HepG2 (cell line): Measurements from ENCODE around the gene BLVRA. TPM values are rescaled to one million over a fixed set of nuclear protein-coding genes. Genes with fewer than 3 reads are reported as not detected.

Experiments used
- CENPX ChIP-seq: sonication (generic); formaldehyde crosslinking; IDR thresholded peaks from 2 replicates; pipeline ENCODE4 v1.9.0; 2021; ENCODE audit warnings: mild to moderate bottlenecking, missing genetic modification reagents, moderate library complexity
- CHD2 ChIP-seq: IDR thresholded peaks from 2 replicates; pipeline ENCODE4 v1.6.1; 2011; ENCODE audit warnings: low read depth, low read length, improper control_type of control experiment
- E2F1 ChIP-seq: sonication (generic); formaldehyde crosslinking; IDR thresholded peaks from 2 replicates; pipeline ENCODE4 v1.5.0; 2020; ENCODE audit warnings: missing genetic modification reagents
- ETV5 ChIP-seq: IDR thresholded peaks from 2 replicates; pipeline ENCODE4 v1.6.1; 2018; ENCODE audit warnings: missing biosample characterization, missing genetic modification reagents, inconsistent platforms, borderline replicate concordance
- FOSL2 ChIP-seq: sonication (generic); formaldehyde crosslinking; IDR thresholded peaks from 2 replicates; pipeline ENCODE4 v1.4.0; 2020; ENCODE audit warnings: missing genetic modification reagents
- FOXC1 ChIP-seq: sonication (generic); formaldehyde crosslinking; IDR thresholded peaks from 2 replicates; pipeline ENCODE4 v1.8.0; 2022; ENCODE audit warnings: mild to moderate bottlenecking, missing genetic modification reagents, borderline replicate concordance
- HIVEP1 ChIP-seq: sonication (generic); formaldehyde crosslinking; IDR thresholded peaks from 2 replicates; pipeline ENCODE4 v1.4.0; 2020; ENCODE audit warnings: mild to moderate bottlenecking, missing genetic modification reagents
- HNF4G ChIP-seq, 2 experiments: sonication (generic) in 1 of 2; formaldehyde crosslinking in 1 of 2; IDR thresholded peaks; 2 replicates each; pipeline versions ENCODE4 v1.4.0 to v1.6.1; 2011 to 2020; ENCODE audit warnings: borderline replicate concordance in 2 of 2, low read depth in 2 of 2, mild to moderate bottlenecking in 2 of 2, low read length in 1 of 2, missing genetic modification reagents in 1 of 2, moderate library complexity in 1 of 2
- LBX2 ChIP-seq: sonication (generic); formaldehyde crosslinking; IDR thresholded peaks from 2 replicates; pipeline ENCODE4 v1.5.0; 2020; ENCODE audit warnings: missing genetic modification reagents, mild to moderate bottlenecking, borderline replicate concordance
- RAD51 ChIP-seq: fragments of 450-650 bp; IDR thresholded peaks from 2 replicates; pipeline ENCODE4 v1.6.1; 2016; ENCODE audit warnings: borderline replicate concordance
- ZNF207 ChIP-seq: fragments of 450-650 bp; IDR thresholded peaks from 2 replicates; pipeline ENCODE4 v1.6.1; 2016; ENCODE audit warnings: antibody characterized with exemption, borderline replicate concordance
- ZNF276 ChIP-seq: sonication (generic); formaldehyde crosslinking; IDR thresholded peaks from 2 replicates; pipeline ENCODE4 v1.4.0; 2020; ENCODE audit warnings: mild to moderate bottlenecking, low read depth, missing genetic modification reagents
- ZNF292 ChIP-seq: sonication (generic); formaldehyde crosslinking; IDR thresholded peaks from 2 replicates; pipeline ENCODE4 v1.8.1; 2022; ENCODE audit warnings: mild to moderate bottlenecking, low read depth, missing genetic modification reagents, borderline replicate concordance
- ZNF367 ChIP-seq: sonication (generic); formaldehyde crosslinking; IDR thresholded peaks from 2 replicates; pipeline ENCODE4 v1.4.0; 2020; ENCODE audit warnings: missing genetic modification reagents, borderline replicate concordance
- ZNF749 ChIP-seq: sonication (generic); formaldehyde crosslinking; IDR thresholded peaks from 2 replicates; pipeline ENCODE4 v1.8.0; 2022; ENCODE audit warnings: mild to moderate bottlenecking, missing genetic modification reagents, moderate library complexity, borderline replicate concordance
- ZSCAN21 ChIP-seq: sonication (generic); formaldehyde crosslinking; IDR thresholded peaks from 2 replicates; pipeline ENCODE4 v1.8.0; 2022; ENCODE audit warnings: mild to moderate bottlenecking, missing genetic modification reagents, moderate library complexity, borderline replicate concordance
- polyA plus RNA-seq, 8 experiments: library from polyadenylated mRNA; depleted of rRNA in 3 of 8; stranded (reverse) in 7 of 8; unstranded in 1 of 8; fragments of >200 nt; fragmentation: Illumina TruSeq in 4 of 8; extraction: Trizol in 4 of 8; gene quantifications; 2 replicates each; pipeline versions ENCODE4 v1.2.1 to v1.2.3, GENCODE V29; 2011 to 2016; ENCODE audit warnings: low read depth in 4 of 8, missing spikeins in 1 of 8, mixed read lengths in 1 of 8; ENCODE audit not compliant: insufficient read depth in 1 of 8
- total RNA-seq, 5 experiments: library from RNA; depleted of rRNA; stranded (reverse); fragments of >200 nt; fragmentation: Illumina TruSeq; extraction: Trizol; gene quantifications; 2 replicates each; pipeline ENCODE4 v1.2.3, GENCODE V29; 2016; ENCODE audit warnings: low read depth in 1 of 5
- TF ChIP-seq, protein P1 (sequence below): sonication (generic); formaldehyde crosslinking; IDR thresholded peaks from 2 replicates; pipeline ENCODE4 v1.5.1; 2020; ENCODE audit warnings: mild to moderate bottlenecking, missing genetic modification reagents, borderline replicate concordance

The BLVRA gene
- total and polyA plus RNA-seq, 2 of the 13 experiments (the other 11 are each of a cell fraction or from before 2014, with no cell fraction given) = 39.2 to 64.2 TPM

- TF ChIP-seq, protein P1, sequence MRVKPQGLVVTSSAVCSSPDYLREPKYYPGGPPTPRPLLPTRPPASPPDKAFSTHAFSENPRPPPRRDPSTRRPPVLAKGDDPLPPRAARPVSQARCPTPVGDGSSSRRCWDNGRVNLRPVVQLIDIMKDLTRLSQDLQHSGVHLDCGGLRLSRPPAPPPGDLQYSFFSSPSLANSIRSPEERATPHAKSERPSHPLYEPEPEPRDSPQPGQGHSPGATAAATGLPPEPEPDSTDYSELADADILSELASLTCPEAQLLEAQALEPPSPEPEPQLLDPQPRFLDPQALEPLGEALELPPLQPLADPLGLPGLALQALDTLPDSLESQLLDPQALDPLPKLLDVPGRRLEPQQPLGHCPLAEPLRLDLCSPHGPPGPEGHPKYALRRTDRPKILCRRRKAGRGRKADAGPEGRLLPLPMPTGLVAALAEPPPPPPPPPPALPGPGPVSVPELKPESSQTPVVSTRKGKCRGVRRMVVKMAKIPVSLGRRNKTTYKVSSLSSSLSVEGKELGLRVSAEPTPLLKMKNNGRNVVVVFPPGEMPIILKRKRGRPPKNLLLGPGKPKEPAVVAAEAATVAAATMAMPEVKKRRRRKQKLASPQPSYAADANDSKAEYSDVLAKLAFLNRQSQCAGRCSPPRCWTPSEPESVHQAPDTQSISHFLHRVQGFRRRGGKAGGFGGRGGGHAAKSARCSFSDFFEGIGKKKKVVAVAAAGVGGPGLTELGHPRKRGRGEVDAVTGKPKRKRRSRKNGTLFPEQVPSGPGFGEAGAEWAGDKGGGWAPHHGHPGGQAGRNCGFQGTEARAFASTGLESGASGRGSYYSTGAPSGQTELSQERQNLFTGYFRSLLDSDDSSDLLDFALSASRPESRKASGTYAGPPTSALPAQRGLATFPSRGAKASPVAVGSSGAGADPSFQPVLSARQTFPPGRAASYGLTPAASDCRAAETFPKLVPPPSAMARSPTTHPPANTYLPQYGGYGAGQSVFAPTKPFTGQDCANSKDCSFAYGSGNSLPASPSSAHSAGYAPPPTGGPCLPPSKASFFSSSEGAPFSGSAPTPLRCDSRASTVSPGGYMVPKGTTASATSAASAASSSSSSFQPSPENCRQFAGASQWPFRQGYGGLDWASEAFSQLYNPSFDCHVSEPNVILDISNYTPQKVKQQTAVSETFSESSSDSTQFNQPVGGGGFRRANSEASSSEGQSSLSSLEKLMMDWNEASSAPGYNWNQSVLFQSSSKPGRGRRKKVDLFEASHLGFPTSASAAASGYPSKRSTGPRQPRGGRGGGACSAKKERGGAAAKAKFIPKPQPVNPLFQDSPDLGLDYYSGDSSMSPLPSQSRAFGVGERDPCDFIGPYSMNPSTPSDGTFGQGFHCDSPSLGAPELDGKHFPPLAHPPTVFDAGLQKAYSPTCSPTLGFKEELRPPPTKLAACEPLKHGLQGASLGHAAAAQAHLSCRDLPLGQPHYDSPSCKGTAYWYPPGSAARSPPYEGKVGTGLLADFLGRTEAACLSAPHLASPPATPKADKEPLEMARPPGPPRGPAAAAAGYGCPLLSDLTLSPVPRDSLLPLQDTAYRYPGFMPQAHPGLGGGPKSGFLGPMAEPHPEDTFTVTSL = 0 out of 2 replicates have a peak, but pooled peaks have one; percentile 36
- TF ChIP-seq CENPX (CRISPR knock-in tag) (no peak), LBX2 (CRISPR knock-in tag) (no peak), ZNF292 (CRISPR knock-in tag) (peak; percentile 86), HIVEP1 (CRISPR knock-in tag) (peak; percentile 67), FOSL2 (CRISPR knock-in tag) (no peak; the same call in 1 of the 2 replicates), HNF4G (IDR thresholded peaks at IDR 0.05; ENCODE audit: borderline replicate concordance, low read depth, low read length) (no peak), HNF4G (CRISPR knock-in tag; IDR thresholded peaks at IDR 0.05; ENCODE audit: borderline replicate concordance, low read depth) (no peak; the same call in 1 of the 2 replicates), RAD51 (no peak), ETV5 (CRISPR knock-in tag) (peak; percentile 89), ZNF207 (no peak), E2F1 (CRISPR knock-in tag) (peak; percentile 93), FOXC1 (CRISPR knock-in tag) (peak; percentile 60; the same call in 1 of the 2 replicates), ZNF749 (CRISPR knock-in tag) (no peak), ZNF276 (CRISPR knock-in tag) (peak; percentile 76; the same call in 1 of the 2 replicates), CHD2 (no peak), ZNF367 (peak; percentile 43; the same call in 1 of the 2 replicates), ZSCAN21 (CRISPR knock-in tag) (no peak)
These were observed 29.1 kb upstream of the BLVRA start, which contains the start of gene COA1 (continued) for GRCh38 chr7:43729214-43729923.
